ENCODE measurements around the gene NR2F1-AS1. TPM values are rescaled to one million over a fixed set of nuclear protein-coding genes. Genes with fewer than 3 reads are reported as not detected.

NR2F1-AS1 gene
- total RNA-seq, 2 experiments from 2014 or later, result not detected

DNA sequence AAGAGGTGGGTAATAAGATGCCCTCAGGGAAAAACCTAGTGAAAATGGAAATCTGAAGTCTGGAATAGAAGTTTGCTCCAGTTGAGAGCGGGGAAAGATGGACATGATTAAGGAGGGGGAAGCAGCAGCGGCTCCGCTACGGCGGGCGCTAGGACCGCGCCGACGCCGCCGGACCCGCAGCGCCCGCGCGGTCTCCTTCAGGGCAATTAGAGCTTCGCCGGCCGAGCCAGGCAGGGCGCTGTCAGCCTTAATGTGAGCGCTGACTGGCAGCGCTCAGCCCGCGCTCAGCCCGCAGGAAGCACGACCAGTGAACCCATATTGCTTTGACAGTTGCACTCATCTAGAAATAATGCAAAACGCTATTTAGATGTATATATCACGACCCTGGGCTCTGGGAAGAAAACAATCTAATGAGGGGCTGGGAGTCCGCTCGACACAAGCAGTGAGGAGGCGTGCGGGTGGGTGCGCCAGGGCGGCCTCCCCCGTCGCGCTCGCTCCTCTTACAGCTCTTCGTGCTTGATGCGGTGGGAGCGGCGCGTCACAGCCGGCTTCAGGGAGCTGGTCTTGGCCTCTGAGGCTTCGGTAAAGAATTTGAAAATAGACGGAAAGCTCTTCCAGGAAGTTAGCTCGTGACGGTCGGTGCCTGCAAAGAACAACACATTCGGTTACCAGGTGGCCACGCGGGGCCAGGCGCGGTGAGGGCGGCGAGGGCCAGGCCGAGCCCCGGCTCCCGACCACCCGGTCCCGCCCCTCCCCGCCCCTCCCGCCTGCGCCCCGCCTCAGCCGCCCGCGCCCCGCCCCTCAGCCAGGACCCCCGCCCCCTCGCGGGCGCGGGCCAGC lies 39.7 kb upstream of the NR2F1-AS1 start:
- DNase-seq (ENCODE audit: low spot score), result peak; percentile 72
- no peaks in the 10 kb centered on the region for H3K36me3 ChIP-seq (ENCODE audit: insufficient read depth, low read length)
- ChIA-PET CTCF (ENCODE audit: unreplicated experiment) (no interaction called here), POLR2A (interaction anchor here (0.7 kb wide), 1 partner anchor 93 kb away, joined by 3 read pairs; no protein-coding TSS in a partner anchor)
- no peaks in the 10 kb centered on the region for H3K9me3 ChIP-seq (ENCODE audit: low read length)
- no peaks in the 10 kb centered on the region for H3K4me1 ChIP-seq (ENCODE audit: insufficient read depth, low read length, poor library complexity, severe bottlenecking)
- no peaks in the 10 kb centered on the region for H4K20me1 ChIP-seq (ENCODE audit: insufficient read depth, low read length)
- peak overlapping the region; percentile 69; the same call in 1 of the 2 replicates for H2AFZ ChIP-seq (ENCODE audit: low read length)
- H3K27ac ChIP-seq (ENCODE audit: low read depth, low read length, poor library complexity, severe bottlenecking), result no peak overlapping the region
- H3K9me2 ChIP-seq (ENCODE audit: insufficient read depth, low read length), result no peaks in the 10 kb centered on the region
- no TSS peak for BruUV-seq (replicated peaks)
- peak overlapping the region; percentile 65 for H3K4me3 ChIP-seq (ENCODE audit: low read depth, low read length, poor library complexity, severe bottlenecking)
- intact Hi-C loops (cut with micrococcal nuclease; ENCODE audit: unreplicated experiment), result no loop called here
- peak overlapping the region; percentile 82 for H3K4me2 ChIP-seq (ENCODE audit: low read length)
- no peak for TF ChIP-seq EZH2phosphoT487 (IDR thresholded peaks at IDR 0.05; ENCODE audit: borderline replicate concordance, low read depth, low read length)
- TF ChIP-seq, protein P1, sequence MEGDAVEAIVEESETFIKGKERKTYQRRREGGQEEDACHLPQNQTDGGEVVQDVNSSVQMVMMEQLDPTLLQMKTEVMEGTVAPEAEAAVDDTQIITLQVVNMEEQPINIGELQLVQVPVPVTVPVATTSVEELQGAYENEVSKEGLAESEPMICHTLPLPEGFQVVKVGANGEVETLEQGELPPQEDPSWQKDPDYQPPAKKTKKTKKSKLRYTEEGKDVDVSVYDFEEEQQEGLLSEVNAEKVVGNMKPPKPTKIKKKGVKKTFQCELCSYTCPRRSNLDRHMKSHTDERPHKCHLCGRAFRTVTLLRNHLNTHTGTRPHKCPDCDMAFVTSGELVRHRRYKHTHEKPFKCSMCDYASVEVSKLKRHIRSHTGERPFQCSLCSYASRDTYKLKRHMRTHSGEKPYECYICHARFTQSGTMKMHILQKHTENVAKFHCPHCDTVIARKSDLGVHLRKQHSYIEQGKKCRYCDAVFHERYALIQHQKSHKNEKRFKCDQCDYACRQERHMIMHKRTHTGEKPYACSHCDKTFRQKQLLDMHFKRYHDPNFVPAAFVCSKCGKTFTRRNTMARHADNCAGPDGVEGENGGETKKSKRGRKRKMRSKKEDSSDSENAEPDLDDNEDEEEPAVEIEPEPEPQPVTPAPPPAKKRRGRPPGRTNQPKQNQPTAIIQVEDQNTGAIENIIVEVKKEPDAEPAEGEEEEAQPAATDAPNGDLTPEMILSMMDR (conservative IDR thresholded peaks at IDR 0.05; ENCODE audit: low read length), result 0 out of 2 replicates have a peak, but pooled peaks have one; percentile 33
- no peaks in the 10 kb centered on the region for H3K79me2 ChIP-seq (ENCODE audit: insufficient read depth, low read depth, low read length)

GRCh38 chr5:93616538-93617174 lies 35.6 kb upstream of the NR2F1-AS1 start:
- ChIA-PET POLR2A (no interaction called here), CTCF (ENCODE audit: unreplicated experiment) (no interaction called here)
- Histone ChIP-seq H3K9me3 (ENCODE audit: low read length) (no peaks in the 10 kb centered on the region), H3K4me3 (ENCODE audit: low read depth, low read length, poor library complexity, severe bottlenecking) (no peak overlapping the region), H3K4me2 (ENCODE audit: low read length) (no peak overlapping the region), H2AFZ (ENCODE audit: low read length) (no peak overlapping the region), H4K20me1 (ENCODE audit: insufficient read depth, low read length) (no peaks in the 10 kb centered on the region), H3K4me1 (ENCODE audit: insufficient read depth, low read length, poor library complexity, severe bottlenecking) (no peaks in the 10 kb centered on the region), H3K9me2 (ENCODE audit: insufficient read depth, low read length) (no peaks in the 10 kb centered on the region), H3K79me2 (ENCODE audit: insufficient read depth, low read depth, low read length) (no peaks in the 10 kb centered on the region), H3K36me3 (ENCODE audit: insufficient read depth, low read length) (no peaks in the 10 kb centered on the region), H3K27ac (ENCODE audit: low read depth, low read length, poor library complexity, severe bottlenecking) (no peak overlapping the region)
- no peak for DNase-seq (ENCODE audit: low spot score)
- intact Hi-C loops (cut with micrococcal nuclease; ENCODE audit: unreplicated experiment), result no loop called here
- BruUV-seq (replicated peaks), result no TSS peak
- no peak for TF ChIP-seq EZH2phosphoT487 (IDR thresholded peaks at IDR 0.05; ENCODE audit: borderline replicate concordance, low read depth, low read length)
- TF ChIP-seq, protein P1 (conservative IDR thresholded peaks at IDR 0.05; ENCODE audit: low read length), result no peak

GRCh38 chr5:93612855-93613243 lies 31.8 kb upstream of the NR2F1-AS1 start:
- H4K20me1 ChIP-seq (ENCODE audit: insufficient read depth, low read length), result no peaks in the 10 kb centered on the region
- intact Hi-C loops (cut with micrococcal nuclease; ENCODE audit: unreplicated experiment), result no loop called here
- H3K27ac ChIP-seq (ENCODE audit: low read depth, low read length, poor library complexity, severe bottlenecking), result no peak overlapping the region
- no peaks in the 10 kb centered on the region for H3K4me1 ChIP-seq (ENCODE audit: insufficient read depth, low read length, poor library complexity, severe bottlenecking)
- no peaks in the 10 kb centered on the region for H3K9me2 ChIP-seq (ENCODE audit: insufficient read depth, low read length)
- TF ChIP-seq EZH2phosphoT487 (IDR thresholded peaks at IDR 0.05; ENCODE audit: borderline replicate concordance, low read depth, low read length), result no peak
- TF ChIP-seq, protein P1 (conservative IDR thresholded peaks at IDR 0.05; ENCODE audit: low read length), result no peak
- no peak overlapping the region for H3K4me3 ChIP-seq (ENCODE audit: low read depth, low read length, poor library complexity, severe bottlenecking)
- no peaks in the 10 kb centered on the region for H3K79me2 ChIP-seq (ENCODE audit: insufficient read depth, low read depth, low read length)
- H3K9me3 ChIP-seq (ENCODE audit: low read length), result no peaks in the 10 kb centered on the region
- POLR2A ChIA-PET, result no interaction called here
- no peaks in the 10 kb centered on the region for H3K36me3 ChIP-seq (ENCODE audit: insufficient read depth, low read length)
- DNase-seq (ENCODE audit: low spot score), result no peak
- BruUV-seq (replicated peaks), result no TSS peak
- no peak overlapping the region for H2AFZ ChIP-seq (ENCODE audit: low read length)
- H3K4me2 ChIP-seq (ENCODE audit: low read length), result no peak overlapping the region
- CTCF ChIA-PET (ENCODE audit: unreplicated experiment), result no interaction called here

All from OCI-LY7 (cell line).